CD14-positive monocyte (primary cell): ENCODE results near the gene NUBPL. TPM values are rescaled to one million over a fixed set of nuclear protein-coding genes. Genes with fewer than 3 reads are reported as not detected.

ENCODE experiments used
- DNase-seq, 3 donors: peaks; one replicate each; pipeline ENCODE4 v3.0.0-alpha.2; 2011 to 2022
- H2AFZ ChIP-seq: 2 replicates; pipeline ENCODE4 v1.6.0; 2012; ENCODE audit warnings: mild to moderate bottlenecking, low read depth, low read length, inconsistent platforms; ENCODE audit not compliant: insufficient read depth, poor library complexity, severe bottlenecking
- H3K27ac ChIP-seq, 2 donors: 1 replicate in 1 of 2; 2 replicates in 1 of 2; pipeline ENCODE4 v1.5.1; 2012 to 2013; ENCODE audit warnings: low read length in 2 of 2, control low read depth in 1 of 2, inconsistent platforms in 1 of 2, low read depth in 1 of 2, mild to moderate bottlenecking in 1 of 2
- H3K27me3 ChIP-seq, 2 donors: one replicate each; pipeline versions ENCODE4 v1.6.0 to v1.6.1; 2011 to 2013; ENCODE audit warnings: low read length in 2 of 2; ENCODE audit not compliant: control insufficient read depth in 2 of 2, insufficient read depth in 2 of 2
- H3K36me3 ChIP-seq, 2 donors: replicated peaks in 1 of 2; 1 replicate in 1 of 2; 2 replicates in 1 of 2; pipeline versions ENCODE4 v1.5.1 to v1.6.1; 2012 to 2013; ENCODE audit warnings: low read length in 2 of 2, control low read depth in 1 of 2, inconsistent platforms in 1 of 2, mild to moderate bottlenecking in 1 of 2; ENCODE audit not compliant: insufficient read depth in 2 of 2, control insufficient read depth in 1 of 2
- H3K4me1 ChIP-seq, 2 donors: 1 replicate in 1 of 2; 2 replicates in 1 of 2; pipeline versions ENCODE4 v1.5.1 to v1.6.1; 2012 to 2013; ENCODE audit warnings: low read length in 2 of 2, control low read depth in 1 of 2, inconsistent platforms in 1 of 2, mild to moderate bottlenecking in 1 of 2, moderate library complexity in 1 of 2; ENCODE audit not compliant: insufficient read depth in 2 of 2, control insufficient read depth in 1 of 2
- H3K4me2 ChIP-seq: replicated peaks from 2 replicates; pipeline ENCODE3; 2012; ENCODE audit warnings: low read length, moderate library complexity, mild to moderate bottlenecking; ENCODE audit not compliant: poor library complexity, severe bottlenecking; ENCODE audit errors: extremely low read depth
- H3K4me3 ChIP-seq, 3 experiments: fragments of 200-600 bp in 1 of 3; sonication (generic) in 1 of 3; replicated peaks in 1 of 3; 1 replicate in 2 of 3; 2 replicates in 1 of 3; pipeline ENCODE4 v1.5.1; 2011 to 2013; ENCODE audit warnings: low read length in 3 of 3, mild to moderate bottlenecking in 3 of 3, control low read depth in 2 of 3, low read depth in 2 of 3, inconsistent platforms in 1 of 3, moderate library complexity in 1 of 3
- H3K79me2 ChIP-seq: 2 replicates; pipeline ENCODE4 v1.6.0; 2012; ENCODE audit warnings: mild to moderate bottlenecking, control low read depth, inconsistent platforms, low read length, moderate library complexity; ENCODE audit not compliant: insufficient read depth
- H3K9ac ChIP-seq: 2 replicates; pipeline ENCODE4 v1.6.0; 2017; ENCODE audit warnings: low read length, mild to moderate bottlenecking; ENCODE audit not compliant: insufficient read depth, poor library complexity, severe bottlenecking
- H3K9me3 ChIP-seq, 2 donors: replicated peaks in 1 of 2; 1 replicate in 1 of 2; 2 replicates in 1 of 2; pipeline versions ENCODE4 v1.5.1 to v1.6.1; 2012 to 2013; ENCODE audit warnings: low read length in 2 of 2, control low read depth in 1 of 2; ENCODE audit not compliant: control insufficient read depth in 1 of 2, insufficient read depth in 1 of 2
- H4K20me1 ChIP-seq: 2 replicates; pipeline ENCODE4 v1.6.0; 2012; ENCODE audit warnings: mild to moderate bottlenecking, low read length, control low read depth, moderate library complexity; ENCODE audit not compliant: insufficient read depth
- H3K27ac Mint-ChIP-seq, 7 donors: one replicate each; pipeline ENCODE4 v1.8.0; 2020; ENCODE audit warnings: mild to moderate bottlenecking in 7 of 7, mixed read lengths in 7 of 7, moderate library complexity in 6 of 7, inconsistent platforms in 2 of 7
- H3K27me3 Mint-ChIP-seq, 3 donors: one replicate each; pipeline ENCODE4 v1.8.0; 2021 to 2022; ENCODE audit warnings: low read depth in 3 of 3, mild to moderate bottlenecking in 3 of 3, mixed read lengths in 3 of 3, moderate library complexity in 3 of 3, inconsistent platforms in 1 of 3
- H3K36me3 Mint-ChIP-seq, 2 donors: one replicate each; pipeline ENCODE4 v1.8.0; 2020; ENCODE audit warnings: mixed read lengths in 2 of 2, inconsistent platforms in 1 of 2, mild to moderate bottlenecking in 1 of 2
- H3K4me1 Mint-ChIP-seq: one replicate; pipeline ENCODE4 v1.8.0; 2020; ENCODE audit warnings: mild to moderate bottlenecking, mixed read lengths
- H3K4me3 Mint-ChIP-seq, 2 donors: one replicate each; pipeline ENCODE4 v1.8.0; 2020; ENCODE audit warnings: mild to moderate bottlenecking in 2 of 2, mixed read lengths in 2 of 2, moderate library complexity in 1 of 2
- H3K9me3 Mint-ChIP-seq, 7 donors: one replicate each; pipeline ENCODE4 v1.8.0; 2020 to 2022; ENCODE audit warnings: mixed read lengths in 7 of 7, mild to moderate bottlenecking in 6 of 7, moderate library complexity in 6 of 7, inconsistent platforms in 2 of 7
- WGBS: methylation state at CpG from one replicate; pipeline ENCODE4 v1.1.5; 2013; ENCODE audit warnings: missing lambda C conversion rate; ENCODE audit not compliant: insufficient coverage; 5-methylcytosine and 5-hydroxymethylcytosine counted together
- intact Hi-C, 2 donors: fragments of 100-400 bp; cut with micrococcal nuclease; formaldehyde crosslinking; loops; one replicate each; pipeline versions ENCODE4 v1.15.0 to v1.15.1; 2023
- polyA plus RNA-seq, 3 donors: library from polyadenylated mRNA; depleted of rRNA in 1 of 3; unstranded in 2 of 3; stranded (reverse) in 1 of 3; fragments of 300-500 nt in 2 of 3; fragments of >200 nt in 1 of 3; fragmentation: Illumina TruSeq in 2 of 3; gene quantifications; 1 replicate in 2 of 3; 2 replicates in 1 of 3; pipeline ENCODE4 v1.2.3, GENCODE V29; 2012 to 2021
- TF ChIP-seq, protein P1 (sequence below): fragments of 200-600 bp; IDR thresholded peaks from one replicate; pipeline ENCODE4 v1.8.0; 2022; ENCODE audit warnings: antibody characterized with exemption, mild to moderate bottlenecking

Gene NUBPL
- polyA plus RNA-seq, 3 donors: 0.75 to 2.4 (median 2.3) TPM

DNA sequence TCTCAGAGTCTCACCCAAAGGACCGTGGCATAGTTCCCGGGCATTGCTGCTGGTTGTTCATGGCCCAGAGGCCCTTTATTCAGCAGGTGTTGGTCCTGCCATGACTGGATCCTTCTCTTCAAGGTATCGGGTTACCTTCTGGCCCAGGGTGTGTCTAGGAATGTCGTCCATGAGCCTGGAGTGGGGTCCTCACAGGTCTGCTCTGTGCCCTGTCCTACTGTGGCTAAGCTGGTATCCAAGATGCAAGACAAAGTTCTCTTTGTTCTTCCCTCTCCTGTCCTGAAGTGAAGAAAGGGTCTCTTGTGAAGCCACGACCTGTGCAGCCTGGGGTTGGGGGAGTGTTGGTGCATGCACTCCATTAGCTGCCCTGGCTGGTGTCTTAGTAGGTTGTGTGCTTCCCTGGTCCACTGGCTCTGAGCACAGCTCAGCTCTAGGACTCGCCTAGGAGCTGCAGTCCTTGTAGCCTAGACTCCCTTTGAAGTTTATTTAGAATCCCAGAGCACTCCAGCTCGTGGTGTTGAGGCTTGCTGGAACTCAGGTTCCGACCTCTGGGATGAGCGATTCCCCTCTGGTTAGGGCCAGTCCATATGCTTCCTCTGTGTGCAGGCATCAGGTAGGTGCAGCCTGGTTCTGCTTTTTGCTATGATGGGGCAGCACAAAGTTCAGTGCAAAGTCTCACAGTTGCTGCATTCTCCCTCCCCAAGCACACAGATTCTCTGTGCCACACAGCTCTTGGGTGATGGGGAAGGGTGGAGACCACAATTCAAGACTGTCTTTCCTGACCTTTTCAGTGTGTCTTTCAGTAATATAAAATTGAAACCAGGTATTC lies 117.4 kb downstream of the NUBPL start:
- Histone ChIP-seq H4K20me1 (no peaks in the 10 kb centered on the region), H3K4me1 (no peaks in the 10 kb centered on the region), H2AFZ (no peak overlapping the region), H3K27ac (no peak overlapping the region), H3K36me3 (no peaks in the 10 kb centered on the region), H3K9ac (no peak overlapping the region), H3K4me3 (no peak overlapping the region), H3K27me3 (no peaks in the 10 kb centered on the region), H3K4me2 (no peak overlapping the region), H3K79me2 (no peaks in the 10 kb centered on the region), H3K9me3 (peaks cover 0 to 3% of the 10 kb centered on the region in 2 donors)
- Mint-ChIP-seq H3K4me1 (no peaks in the 10 kb centered on the region), H3K27me3 (peaks cover 0 to 4% (median 0%) of the 10 kb centered on the region in 3 donors), H3K9me3 (peaks cover 4 to 17% (median 7%) of the 10 kb centered on the region in 7 donors), H3K27ac (no peak overlapping the region), H3K4me3 (no peak overlapping the region), H3K36me3 (peaks cover 0 to 5% of the 10 kb centered on the region in 2 donors)
- no peak for DNase-seq
- 96% methylated on average over 7 of the region's 9 CpGs for WGBS
- intact Hi-C loops: no loop called here
- TF ChIP-seq, protein P1, sequence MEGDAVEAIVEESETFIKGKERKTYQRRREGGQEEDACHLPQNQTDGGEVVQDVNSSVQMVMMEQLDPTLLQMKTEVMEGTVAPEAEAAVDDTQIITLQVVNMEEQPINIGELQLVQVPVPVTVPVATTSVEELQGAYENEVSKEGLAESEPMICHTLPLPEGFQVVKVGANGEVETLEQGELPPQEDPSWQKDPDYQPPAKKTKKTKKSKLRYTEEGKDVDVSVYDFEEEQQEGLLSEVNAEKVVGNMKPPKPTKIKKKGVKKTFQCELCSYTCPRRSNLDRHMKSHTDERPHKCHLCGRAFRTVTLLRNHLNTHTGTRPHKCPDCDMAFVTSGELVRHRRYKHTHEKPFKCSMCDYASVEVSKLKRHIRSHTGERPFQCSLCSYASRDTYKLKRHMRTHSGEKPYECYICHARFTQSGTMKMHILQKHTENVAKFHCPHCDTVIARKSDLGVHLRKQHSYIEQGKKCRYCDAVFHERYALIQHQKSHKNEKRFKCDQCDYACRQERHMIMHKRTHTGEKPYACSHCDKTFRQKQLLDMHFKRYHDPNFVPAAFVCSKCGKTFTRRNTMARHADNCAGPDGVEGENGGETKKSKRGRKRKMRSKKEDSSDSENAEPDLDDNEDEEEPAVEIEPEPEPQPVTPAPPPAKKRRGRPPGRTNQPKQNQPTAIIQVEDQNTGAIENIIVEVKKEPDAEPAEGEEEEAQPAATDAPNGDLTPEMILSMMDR: no peak

GRCh38 chr14:31682768-31683167 lies 121.6 kb downstream of the NUBPL start:
- H3K27me3 Mint-ChIP-seq: peaks cover 0 to 2% (median 0%) of the 10 kb centered on the region in 3 donors
- Histone ChIP-seq H3K79me2 (no peaks in the 10 kb centered on the region), H3K4me3 (no peak overlapping the region), H3K9me3 (peaks cover 3 to 4% of the 10 kb centered on the region in 2 donors), H3K27me3 (no peaks in the 10 kb centered on the region), H3K4me2 (no peak overlapping the region), H3K9ac (no peak overlapping the region), H4K20me1 (no peaks in the 10 kb centered on the region), H2AFZ (no peak overlapping the region), H3K4me1 (no peaks in the 10 kb centered on the region), H3K27ac (no peak overlapping the region), H3K36me3 (no peaks in the 10 kb centered on the region)
- peaks cover 5 to 19% (median 13%) of the 10 kb centered on the region in 7 donors for H3K9me3 Mint-ChIP-seq
- intact Hi-C loops: no loop called here
- H3K4me1 Mint-ChIP-seq: no peaks in the 10 kb centered on the region
- TF ChIP-seq, protein P1: no peak
- H3K36me3 Mint-ChIP-seq: peaks cover 0 to 5% of the 10 kb centered on the region in 2 donors
- no peak overlapping the region for H3K27ac Mint-ChIP-seq
- no peak overlapping the region for H3K4me3 Mint-ChIP-seq
- WGBS: no CpG with 5 or more reads among the region's 2 CpGs
- no peak for DNase-seq
